Measurements from ENCODE around the gene ISL2. TPM values are rescaled to one million over a fixed set of nuclear protein-coding genes. Genes with fewer than 3 reads are reported as not detected.

ISL2 gene
- total RNA-seq, 1 donor from 2014 or later = 0.38 TPM

DNA sequence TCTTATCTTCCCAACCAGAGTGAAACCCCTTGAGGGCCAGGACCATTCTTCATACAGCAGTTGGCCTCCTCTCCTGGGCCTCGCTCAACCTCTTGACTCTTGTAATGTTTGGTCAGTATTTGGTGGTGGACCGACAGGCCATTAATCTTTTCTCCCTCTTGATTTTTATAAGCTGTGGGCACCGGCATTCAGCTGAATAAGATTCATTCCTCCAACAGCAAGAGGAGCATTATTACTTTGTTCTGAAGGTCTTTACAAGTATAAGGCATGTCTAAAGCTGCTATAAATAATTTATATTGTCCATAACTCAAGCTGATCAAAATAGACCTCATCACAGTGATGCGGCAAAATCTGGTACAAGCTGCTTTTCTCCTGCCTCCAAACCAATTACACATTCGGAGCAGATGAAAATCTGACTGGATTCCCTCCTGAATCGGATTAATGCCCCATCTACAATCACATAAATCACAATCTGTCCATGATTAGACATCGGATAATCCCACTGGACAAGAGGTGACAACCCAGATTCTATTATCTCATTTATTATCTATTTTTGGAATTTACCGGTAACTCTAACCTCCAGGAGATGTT is 8.4 kb upstream of the ISL2 start:
- Mint-ChIP-seq H3K9me3 (ENCODE audit: low read depth) (no peaks in the 10 kb centered on the region), H3K36me3 (ENCODE audit: insufficient read depth) (no peaks in the 10 kb centered on the region), H3K4me3 (ENCODE audit: low read depth) (no peak overlapping the region), H3K27me3 (peaks cover 44% of the 10 kb centered on the region), H3K4me1 (ENCODE audit: low read depth) (no peaks in the 10 kb centered on the region), H3K27ac (no peak overlapping the region)
- TF ChIP-seq, protein P1, sequence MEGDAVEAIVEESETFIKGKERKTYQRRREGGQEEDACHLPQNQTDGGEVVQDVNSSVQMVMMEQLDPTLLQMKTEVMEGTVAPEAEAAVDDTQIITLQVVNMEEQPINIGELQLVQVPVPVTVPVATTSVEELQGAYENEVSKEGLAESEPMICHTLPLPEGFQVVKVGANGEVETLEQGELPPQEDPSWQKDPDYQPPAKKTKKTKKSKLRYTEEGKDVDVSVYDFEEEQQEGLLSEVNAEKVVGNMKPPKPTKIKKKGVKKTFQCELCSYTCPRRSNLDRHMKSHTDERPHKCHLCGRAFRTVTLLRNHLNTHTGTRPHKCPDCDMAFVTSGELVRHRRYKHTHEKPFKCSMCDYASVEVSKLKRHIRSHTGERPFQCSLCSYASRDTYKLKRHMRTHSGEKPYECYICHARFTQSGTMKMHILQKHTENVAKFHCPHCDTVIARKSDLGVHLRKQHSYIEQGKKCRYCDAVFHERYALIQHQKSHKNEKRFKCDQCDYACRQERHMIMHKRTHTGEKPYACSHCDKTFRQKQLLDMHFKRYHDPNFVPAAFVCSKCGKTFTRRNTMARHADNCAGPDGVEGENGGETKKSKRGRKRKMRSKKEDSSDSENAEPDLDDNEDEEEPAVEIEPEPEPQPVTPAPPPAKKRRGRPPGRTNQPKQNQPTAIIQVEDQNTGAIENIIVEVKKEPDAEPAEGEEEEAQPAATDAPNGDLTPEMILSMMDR (IDR thresholded peaks at IDR 0.05; ENCODE audit: unreplicated experiment) = no peak
- no peak for DNase-seq (ENCODE audit: low spot score, unreplicated experiment)

DNA sequence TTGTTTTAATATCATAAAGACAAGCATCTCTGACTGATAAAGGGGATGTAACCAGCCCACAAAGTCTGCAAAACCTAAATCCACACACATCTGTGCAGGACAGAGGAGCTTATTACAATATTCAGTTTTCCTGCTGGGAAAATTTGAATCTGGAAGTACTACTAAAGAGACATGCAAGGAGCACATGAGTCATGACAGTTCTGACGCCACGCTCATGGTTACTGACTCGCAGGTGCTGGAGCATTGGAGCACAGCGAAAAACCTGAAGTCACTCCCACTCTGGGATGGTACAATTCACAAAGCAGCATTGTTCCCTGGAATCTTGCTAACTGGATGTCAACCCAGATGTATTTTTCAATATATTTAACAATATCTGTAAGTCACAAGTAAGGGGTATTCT is 7.6 kb upstream of the ISL2 start:
- DNase-seq (ENCODE audit: low spot score, unreplicated experiment) = no peak
- Mint-ChIP-seq H3K27ac (no peak overlapping the region), H3K27me3 (peaks cover 46% of the 10 kb centered on the region), H3K9me3 (ENCODE audit: low read depth) (no peaks in the 10 kb centered on the region), H3K36me3 (ENCODE audit: insufficient read depth) (no peaks in the 10 kb centered on the region), H3K4me1 (ENCODE audit: low read depth) (peaks cover 3% of the 10 kb centered on the region), H3K4me3 (ENCODE audit: low read depth) (no peak overlapping the region)
- TF ChIP-seq, protein P1 (IDR thresholded peaks at IDR 0.05; ENCODE audit: unreplicated experiment) = no peak

DNA sequence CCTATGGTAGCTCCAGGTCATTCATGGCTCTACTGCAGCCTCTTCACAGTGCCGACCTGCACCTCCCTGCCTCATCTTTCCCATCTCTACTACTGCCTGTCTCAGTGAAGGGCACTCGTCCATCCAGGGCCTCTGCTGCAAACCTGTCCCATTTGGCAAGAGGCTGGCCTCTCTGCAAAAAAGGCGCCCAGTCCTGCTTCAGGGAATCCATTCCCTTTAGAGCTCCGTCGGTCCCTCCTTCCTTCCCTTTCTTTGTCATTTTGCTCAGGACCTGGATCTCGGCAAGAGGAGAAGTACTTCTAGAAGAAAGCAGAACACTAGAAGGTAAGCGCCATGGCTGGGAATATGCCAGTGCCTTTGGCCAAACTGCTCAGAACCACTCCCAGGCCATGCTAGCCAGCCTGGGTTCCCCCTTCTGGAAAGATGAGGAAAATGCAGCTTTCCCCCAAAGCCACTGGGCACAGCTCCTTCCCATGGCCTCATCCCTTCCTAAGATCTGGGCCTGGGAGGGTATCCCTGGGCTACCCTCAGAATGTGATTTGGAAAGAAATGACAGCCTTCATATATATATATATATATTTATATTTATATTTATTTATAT is 6.4 kb upstream of the ISL2 start:
- Mint-ChIP-seq H3K27me3 (peaks cover 54% of the 10 kb centered on the region), H3K27ac (no peak overlapping the region)

DNA sequence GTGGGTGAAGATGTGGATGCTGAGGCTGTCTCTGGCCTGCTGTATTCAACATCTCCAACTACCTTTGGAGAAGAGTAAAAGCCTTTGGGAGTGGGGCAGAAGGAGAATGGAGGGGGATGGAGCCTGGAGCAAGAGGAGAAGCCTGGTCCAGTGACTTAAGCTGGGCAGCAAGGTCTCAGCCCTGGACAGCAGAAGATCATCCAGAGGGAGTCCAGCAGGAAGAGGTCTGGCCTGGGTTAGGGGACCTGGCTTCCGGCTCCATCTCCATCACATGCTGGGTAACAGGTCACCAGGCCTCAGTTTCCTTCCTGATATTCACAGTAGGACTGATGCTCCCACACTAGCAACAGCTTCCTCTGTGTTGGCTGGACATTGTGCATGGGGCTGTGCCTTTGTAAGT is 3.8 kb upstream of the ISL2 start:
- Mint-ChIP-seq H3K4me3 (ENCODE audit: low read depth) (no peak overlapping the region), H3K9me3 (ENCODE audit: low read depth) (no peaks in the 10 kb centered on the region), H3K4me1 (ENCODE audit: low read depth) (peaks cover 19% of the 10 kb centered on the region), H3K27ac (no peak overlapping the region), H3K36me3 (ENCODE audit: insufficient read depth) (no peaks in the 10 kb centered on the region), H3K27me3 (peaks cover 78% of the 10 kb centered on the region)
- DNase-seq (ENCODE audit: low spot score, unreplicated experiment) = no peak
- TF ChIP-seq, protein P1 (IDR thresholded peaks at IDR 0.05; ENCODE audit: unreplicated experiment) = no peak

More for the DNA sequence above, 6.4 kb upstream of the ISL2 start:
- Mint-ChIP-seq H3K36me3 (ENCODE audit: insufficient read depth) (no peaks in the 10 kb centered on the region), H3K4me3 (ENCODE audit: low read depth) (no peak overlapping the region), H3K9me3 (ENCODE audit: low read depth) (no peaks in the 10 kb centered on the region), H3K4me1 (ENCODE audit: low read depth) (peaks cover 6% of the 10 kb centered on the region)
- TF ChIP-seq, protein P1 (IDR thresholded peaks at IDR 0.05; ENCODE audit: unreplicated experiment) = peak; percentile 59
- DNase-seq (ENCODE audit: low spot score, unreplicated experiment) = no peak

DNA sequence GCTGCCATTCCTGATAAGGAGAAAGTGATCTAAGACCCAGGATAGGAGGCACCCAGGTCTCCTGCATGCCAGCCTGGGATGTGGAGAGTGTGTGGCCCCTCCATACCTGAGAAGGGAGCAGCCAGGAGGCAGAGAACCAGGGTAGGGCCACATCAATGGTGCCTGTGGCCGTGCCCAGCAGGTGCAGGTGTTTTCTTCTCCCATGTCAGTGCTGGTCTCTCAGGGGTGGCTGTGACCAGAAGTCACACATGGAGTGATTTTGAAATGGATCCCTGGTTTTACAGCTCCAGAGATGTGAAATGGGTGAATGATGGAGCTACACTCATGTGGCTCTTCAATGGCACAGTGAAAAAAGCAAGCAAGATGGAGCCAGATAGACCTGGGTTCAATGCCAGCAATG is 3.3 kb upstream of the ISL2 start:
- no peak for DNase-seq (ENCODE audit: low spot score, unreplicated experiment)
- Mint-ChIP-seq H3K27me3 (peaks cover 73% of the 10 kb centered on the region), H3K36me3 (ENCODE audit: insufficient read depth) (no peaks in the 10 kb centered on the region), H3K4me1 (ENCODE audit: low read depth) (peaks cover 19% of the 10 kb centered on the region), H3K27ac (no peak overlapping the region), H3K4me3 (ENCODE audit: low read depth) (no peak overlapping the region), H3K9me3 (ENCODE audit: low read depth) (no peaks in the 10 kb centered on the region)
- TF ChIP-seq, protein P1 (IDR thresholded peaks at IDR 0.05; ENCODE audit: unreplicated experiment) = no peak
